OCI-M1 (cell line): ENCODE data around the gene CMKLR1.

Source experiments
- DNase-seq: peaks from one replicate; lab custom pipeline; 2025; lab: John Stamatoyannopoulos, UW

CMKLR1 gene

DNA sequence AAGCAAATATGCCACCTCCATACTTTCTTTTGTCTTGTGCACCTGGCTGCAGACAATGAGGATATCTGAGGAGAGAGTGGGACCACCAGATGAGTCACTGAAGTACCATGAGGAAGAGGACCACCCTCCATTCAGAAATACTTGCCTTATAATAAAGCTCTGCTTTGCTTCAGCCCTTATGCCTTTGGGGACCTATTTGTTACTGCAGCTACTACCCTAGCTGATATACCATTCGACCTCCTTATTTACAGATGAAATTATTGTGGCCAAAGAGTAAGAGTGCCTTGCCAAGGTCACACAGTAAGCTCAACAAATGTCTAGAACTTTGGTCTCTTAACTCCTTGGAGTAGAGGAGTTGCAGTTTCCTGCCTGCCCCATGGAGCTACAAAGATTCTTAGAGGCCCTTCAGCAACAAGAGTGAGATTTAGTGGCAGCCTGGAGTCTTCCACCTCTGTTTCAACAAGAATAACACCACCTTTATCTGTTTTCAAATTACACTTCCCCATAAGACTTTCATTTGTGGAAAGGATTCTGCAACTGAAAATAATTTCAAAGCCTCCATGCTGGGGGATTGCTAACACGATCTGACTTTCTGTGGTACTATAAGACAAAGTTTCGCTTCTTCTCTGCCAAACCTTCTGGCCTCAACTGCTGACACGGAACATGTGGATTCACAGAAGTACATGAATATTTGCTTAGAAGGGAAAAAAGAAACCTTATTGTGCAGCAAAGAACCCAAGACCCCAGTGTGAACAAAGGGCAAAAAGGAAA, 3.6 kb downstream of the CMKLR1 start:
- DNase-seq = no peak

DNA sequence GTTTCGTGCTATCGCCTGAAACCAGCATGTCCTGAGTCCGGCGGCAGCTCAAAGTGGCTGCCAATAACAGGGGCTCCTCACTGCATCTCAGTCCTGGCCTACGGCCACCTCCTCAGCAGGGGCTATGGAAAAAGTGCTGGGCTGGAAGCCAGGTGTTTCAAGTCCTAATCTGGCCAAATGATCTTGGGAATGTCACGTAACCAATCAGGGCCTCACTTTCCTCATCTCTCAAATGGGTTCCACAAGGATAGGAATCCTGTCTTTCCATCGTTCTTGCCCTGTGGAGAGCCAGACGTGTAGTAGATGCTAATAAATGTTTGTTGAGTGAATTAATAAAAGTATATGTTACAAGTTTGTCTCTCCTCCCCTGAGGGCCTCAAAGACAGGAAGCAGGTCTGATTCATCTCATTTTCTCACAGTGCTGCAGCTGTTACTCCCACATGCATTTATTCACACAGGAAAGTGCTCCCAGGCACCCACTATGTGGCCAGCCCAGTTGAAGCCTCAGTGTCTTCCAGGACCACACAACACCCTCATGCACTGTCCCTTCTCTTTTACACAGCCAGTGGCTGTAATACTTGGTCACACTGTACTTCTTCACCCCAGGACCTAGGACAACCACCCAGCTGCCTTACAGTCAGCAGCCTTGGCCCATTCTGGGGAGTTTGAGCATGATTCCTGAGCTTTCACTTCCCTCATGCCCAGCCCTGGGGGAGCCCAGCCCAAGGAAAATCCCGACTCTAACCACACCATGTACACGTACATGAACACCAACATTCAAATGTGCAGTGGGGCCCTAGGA, 5.0 kb downstream of the CMKLR1 start:
- no peak for DNase-seq

DNA sequence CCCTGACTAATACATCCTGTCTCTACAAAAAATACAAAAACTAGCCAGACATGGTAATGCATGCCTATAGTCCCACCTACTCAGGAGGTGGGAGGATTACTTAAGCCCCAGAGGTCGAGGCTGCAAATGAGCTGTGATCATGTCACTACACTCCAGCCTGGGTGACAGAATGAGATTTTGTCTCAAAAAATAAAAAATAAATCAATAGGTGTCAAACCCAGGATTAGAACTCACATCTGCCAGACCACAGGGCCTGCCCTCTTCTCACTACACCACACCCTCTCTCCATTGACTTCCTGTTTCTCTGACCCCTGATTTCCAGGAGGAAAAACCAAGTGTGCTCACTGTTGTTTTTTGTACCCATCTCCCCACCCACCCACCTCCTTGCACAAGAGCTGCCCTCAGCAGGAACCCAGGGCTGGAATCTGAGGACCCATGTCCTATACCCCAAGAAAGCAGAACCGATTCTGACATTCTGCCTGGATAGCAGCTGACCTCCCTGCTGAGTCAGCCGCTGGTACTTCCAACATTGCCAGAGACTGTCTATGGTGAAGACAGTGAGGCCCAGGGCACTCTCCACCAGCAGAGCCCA, 6.2 kb downstream of the CMKLR1 start:
- peak; percentile 24 for DNase-seq

DNA sequence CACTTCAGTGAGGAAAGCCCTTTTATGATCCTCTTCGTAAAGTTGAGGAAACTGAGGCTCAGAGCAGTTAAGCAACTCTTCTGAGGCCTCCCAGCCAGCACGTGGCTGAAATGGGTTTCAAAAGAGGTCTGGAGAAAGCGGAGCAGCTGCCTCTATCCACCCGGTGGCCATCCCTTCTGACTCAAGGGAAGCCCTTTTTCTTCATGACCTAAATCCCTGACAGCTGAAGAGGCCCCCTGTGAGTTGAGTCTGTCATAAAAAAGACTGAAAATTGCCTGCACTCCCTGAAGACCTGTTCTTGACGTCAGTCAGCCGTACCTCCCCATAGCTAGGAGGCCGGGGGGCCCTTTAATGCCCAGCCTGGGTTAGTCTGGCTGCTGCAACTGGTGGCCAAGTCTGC, 10.7 kb downstream of the CMKLR1 start:
- no peak for DNase-seq

DNA sequence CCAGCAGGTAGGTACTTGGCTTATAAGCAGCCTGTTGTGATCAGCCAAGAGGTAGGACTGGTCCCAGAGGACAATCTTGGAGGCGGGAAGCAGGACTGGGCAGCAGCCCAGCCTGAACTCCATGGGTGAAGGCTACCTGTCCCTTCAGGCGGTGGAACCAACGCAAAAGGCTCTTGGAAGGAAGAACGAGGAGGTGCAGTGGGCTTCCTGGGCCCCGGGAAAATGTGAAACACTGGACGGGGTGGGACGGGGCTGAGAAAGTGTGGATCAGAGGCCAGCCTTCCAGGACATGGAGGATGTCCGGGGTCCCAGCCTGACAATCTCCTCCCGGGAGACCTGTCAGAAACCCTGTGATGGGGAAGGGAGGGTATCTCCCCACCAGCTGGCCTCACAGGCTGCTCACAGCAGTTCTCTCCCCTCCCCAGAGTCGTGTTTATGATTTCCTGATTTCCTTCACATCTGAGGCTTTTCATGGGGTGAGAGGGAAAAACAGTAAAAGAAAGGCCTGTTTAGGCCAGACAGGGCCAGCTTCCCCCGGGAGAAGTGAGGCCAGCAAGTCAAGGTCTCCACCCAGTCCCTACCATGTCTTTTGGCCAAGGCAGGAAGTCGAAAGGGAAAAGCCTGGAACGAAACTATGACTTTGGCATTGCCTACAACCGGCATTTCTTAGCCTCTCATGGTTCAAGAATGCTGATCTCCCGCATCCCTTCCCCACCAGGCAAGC, 11.3 kb downstream of the CMKLR1 start:
- no peak for DNase-seq

DNA sequence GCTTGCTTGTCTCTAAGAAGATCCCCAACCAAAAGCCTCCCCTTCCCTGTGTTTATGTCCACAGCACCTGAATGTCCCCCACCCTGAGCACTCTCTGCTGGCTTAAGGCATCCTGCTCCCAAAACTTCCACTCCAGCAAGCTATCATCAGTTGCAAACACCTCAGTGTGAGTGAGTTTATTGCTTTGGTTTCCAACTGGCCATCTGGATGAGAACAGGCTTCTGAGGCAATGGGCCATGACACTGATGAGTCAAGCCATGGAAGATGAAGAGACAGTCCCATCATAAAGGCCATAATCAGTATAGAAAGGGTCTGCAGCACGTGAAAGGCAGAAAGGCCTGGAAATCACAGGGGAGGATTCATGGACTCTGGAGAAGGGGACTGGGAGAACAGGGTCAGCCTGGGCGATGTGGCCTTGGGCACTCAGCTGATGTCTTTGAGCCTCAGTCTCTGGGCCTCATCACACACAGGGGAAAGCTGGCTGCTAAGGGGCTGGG, 12.8 kb downstream of the CMKLR1 start:
- no peak for DNase-seq

DNA sequence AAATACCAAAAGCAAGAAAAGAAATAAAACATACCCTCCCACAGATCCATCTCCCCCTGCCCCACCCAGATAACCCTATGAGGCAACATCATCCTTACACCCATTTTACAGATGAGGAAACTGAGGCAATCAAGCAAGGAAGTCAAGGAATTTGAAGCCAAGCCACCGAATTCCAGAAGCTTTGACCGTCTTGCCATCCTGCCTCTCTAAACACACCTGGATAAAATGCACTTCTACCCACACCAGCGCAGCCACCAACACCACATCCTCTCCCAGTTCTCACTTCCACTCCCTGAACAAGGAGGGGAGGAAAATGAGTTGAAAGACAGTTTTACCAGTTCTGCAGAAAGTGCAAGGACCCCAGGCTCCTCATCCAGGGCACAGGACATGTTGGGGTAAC, 13.6 kb downstream of the CMKLR1 start:
- DNase-seq = no peak

DNA sequence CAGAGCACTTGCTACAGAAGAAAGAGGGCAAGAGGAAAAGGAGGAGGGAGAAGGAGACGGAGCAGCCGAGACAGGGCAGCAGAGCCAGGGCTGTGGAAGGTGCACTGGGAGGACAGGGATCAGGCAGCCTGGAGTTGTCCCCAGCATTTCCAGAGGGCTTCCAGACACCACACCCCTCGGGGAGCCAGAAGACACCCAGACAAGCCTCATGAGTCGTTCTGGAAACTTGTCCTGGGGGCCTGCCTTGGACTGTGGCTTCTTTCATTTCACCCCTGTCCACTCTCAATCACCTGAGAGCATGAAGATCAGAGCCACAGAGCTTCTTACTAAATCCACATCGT, 14.1 kb downstream of the CMKLR1 start:
- no peak for DNase-seq

DNA sequence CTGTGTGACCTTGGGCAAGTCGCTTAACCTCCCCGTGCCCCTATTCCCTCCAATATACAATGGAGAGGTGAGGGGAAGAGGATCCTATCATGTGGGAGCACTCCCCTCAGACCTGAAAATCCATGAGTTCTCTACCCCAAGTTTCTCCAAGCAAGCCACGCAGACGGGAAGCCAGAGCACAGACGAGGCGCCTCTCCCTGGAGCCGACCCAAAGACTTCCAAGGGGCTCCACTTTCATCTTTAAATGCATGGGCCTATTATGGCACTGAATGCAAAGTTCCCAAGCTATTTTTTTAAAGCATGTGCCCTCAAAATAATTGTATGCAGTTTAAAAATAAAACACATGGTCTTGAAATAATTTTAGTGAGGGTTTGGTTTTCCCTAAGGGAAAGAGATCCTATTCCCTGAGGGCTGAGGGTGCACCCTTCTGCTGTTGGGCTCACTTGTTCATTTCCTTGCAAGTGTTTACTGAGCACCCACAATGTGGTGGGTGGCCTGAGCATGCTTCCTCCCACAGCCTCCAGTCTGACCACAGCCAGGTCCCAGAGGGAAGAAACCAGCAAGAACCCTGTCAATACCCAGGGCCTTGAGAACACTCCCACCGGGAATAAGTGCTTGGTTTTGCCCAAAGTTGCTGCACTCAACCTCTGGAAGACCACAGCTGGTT, 14.6 kb downstream of the CMKLR1 start:
- DNase-seq = no peak

DNA sequence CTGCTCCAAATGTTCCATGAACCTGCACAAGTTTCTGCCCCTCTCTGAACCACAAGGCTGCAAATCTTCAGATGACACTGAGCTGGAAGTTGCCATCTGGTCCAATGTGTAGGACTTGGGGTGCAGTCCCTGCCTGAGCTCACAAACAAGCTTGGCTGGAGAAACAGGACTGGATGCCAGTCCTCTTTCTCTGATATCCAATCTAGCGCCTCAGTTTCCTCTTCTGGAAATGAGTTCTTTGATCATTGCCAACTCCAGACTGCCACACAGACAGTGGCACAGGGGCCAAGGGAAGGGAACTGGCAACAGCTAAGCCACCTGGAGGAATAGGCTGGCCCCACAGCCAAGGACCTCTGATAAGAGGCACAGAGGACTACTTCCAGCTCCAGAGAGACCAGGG, 15.5 kb downstream of the CMKLR1 start:
- no peak for DNase-seq

DNA sequence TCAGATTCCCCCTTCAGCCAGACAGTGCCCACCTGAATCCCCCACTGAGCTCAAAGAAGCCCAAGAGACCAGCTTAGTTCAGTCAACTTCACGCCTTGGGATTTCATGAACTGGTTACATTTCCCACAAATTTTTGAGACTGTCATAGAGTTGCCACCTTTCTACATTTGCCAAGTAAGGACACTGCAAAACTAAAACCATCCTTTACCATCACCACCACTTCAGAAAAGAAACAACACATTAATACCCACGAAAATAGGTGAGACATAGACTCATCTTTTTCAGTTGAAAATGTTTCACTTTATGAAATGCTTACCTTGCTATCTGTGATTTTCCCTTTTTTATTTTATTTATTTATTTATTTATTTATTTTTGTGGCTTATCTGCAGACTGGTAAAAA, 16.1 kb downstream of the CMKLR1 start:
- DNase-seq = no peak

DNA sequence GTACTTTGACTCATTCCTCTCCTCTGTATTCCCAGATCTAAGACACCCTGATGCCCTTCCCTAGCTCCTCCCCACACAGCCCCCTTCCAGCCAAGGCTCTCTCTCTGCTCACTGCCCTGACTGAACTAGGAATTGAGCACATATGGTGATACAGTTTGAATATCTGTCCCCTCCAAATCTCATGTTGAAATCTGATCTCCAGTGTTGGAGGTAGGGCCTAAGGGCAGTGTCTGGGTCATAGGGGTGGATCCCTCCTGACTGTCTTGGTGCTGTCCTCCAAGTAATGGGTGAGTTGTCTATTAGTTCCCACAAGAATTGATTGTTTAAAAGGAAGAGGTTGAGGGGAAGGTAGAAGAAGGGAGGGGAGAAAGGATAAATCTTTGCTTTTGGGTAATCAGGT, 17.4 kb downstream of the CMKLR1 start:
- no peak for DNase-seq

DNA sequence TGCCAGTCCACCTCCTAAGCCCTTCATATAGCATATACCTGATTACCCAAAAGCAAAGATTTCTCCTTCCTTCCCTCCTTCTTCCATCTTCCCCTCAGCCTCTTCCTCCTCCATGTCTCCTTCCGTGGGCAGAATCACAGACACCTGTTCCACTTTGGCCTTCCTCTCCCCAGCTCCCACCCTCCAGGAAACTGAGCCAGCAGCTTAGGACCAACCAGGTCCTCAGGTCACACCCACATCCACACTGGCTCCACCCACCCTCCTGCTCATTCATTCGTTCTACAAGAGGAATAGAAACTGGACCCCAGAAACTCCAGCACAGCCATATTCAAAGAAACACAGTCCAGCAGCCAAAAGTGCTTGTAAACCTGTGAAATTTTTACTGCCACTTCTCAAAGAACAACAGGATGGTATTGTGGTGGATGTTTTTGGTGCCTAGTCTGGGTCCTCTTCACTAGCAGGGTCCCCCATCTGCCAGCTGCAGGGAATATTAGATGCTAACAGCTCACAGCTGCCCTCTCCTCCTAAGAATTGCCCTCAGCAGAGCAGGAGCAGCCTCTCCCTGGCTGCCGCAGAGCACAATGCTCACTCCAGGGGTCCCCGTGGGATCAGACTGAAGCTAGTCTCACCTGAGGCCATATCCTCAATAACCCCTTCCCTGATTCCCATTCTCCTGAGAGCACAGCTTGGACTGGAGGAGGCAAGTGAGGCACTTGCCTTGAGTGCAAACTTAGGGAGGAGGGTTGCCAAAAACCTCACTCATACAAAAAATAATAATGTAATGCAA, 18.4 kb downstream of the CMKLR1 start:
- no peak for DNase-seq

DNA sequence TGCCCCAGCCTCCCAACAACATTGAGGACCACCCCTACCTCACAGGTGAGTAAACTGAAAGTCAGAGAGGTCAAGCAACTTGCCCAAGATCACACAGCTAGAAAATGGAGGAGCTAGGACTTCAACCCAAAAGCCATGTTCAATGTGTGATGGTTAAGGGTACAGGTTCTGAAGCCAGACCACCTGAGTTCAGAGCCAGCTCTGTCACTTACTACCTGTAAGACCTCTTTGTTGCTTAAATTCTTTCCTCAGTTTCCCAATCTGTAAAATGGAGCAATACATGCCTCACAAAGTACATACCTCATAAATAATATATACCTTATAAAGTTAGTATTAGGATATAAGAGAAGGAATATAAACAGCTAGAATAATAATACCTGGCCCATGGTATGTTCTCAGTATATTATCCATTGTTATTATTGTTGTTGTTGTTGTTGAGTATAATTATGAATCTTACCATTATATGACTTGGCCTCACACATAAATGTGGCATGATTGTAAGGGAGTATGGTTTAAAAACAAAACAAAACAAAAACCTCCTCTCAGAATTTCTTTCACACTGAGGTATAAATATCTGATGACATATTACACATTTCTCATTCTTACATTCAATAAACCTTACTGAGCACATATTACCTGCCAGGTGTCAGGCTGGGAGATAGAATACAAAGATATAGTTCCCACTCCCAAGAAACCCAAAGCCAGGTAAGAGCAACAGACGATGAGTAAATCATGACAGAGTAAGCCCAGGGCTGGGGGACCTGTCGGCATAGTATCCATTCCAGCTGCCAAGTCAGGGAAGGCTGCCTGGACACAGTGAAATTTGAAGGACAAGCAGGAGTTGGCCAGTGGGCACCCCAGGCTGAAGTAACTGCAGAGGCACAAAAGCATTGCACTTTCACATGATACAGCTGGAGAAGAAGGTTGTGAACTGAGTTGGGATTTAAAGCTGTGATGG, 19.6 kb downstream of the CMKLR1 start:
- no peak for DNase-seq

DNA sequence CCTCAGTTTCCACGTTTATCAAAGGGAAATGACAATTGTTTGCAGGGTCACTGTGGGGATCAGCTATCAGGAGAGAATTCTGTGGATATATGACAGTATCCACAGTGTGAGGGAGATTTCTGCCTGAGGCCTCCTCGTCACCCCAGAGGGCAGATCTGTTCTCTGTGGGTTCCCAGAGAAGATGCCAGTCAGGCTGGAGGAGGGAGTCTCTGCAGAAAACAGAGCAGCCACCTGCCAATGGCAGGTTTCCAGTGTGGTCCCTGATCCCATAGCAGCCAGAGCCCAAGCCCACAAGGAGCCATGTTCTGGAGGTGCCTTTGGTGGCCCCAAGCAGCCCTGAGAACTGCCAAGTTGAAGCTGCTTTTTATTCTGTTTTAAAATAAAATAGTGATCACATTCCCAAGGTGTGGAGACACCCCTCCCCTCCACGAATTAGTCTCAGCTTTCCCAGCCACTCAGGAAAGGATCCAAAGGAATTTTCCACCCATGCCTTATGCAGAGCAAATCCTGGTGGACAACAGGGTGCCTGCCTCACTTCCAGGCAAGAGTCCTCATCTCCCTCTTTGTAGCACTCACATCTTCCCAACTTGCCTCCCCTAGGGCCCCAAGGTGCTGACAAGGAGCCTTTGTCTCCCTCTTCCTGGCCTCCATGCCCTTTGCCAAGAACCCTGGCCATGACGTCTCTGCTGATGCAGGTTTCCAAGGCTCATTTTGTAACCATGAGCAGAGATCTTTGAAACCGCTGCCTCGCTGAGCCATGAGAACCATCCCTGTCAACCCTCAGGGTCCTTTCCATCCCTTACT, 20.4 kb downstream of the CMKLR1 start:
- DNase-seq = no peak

DNA sequence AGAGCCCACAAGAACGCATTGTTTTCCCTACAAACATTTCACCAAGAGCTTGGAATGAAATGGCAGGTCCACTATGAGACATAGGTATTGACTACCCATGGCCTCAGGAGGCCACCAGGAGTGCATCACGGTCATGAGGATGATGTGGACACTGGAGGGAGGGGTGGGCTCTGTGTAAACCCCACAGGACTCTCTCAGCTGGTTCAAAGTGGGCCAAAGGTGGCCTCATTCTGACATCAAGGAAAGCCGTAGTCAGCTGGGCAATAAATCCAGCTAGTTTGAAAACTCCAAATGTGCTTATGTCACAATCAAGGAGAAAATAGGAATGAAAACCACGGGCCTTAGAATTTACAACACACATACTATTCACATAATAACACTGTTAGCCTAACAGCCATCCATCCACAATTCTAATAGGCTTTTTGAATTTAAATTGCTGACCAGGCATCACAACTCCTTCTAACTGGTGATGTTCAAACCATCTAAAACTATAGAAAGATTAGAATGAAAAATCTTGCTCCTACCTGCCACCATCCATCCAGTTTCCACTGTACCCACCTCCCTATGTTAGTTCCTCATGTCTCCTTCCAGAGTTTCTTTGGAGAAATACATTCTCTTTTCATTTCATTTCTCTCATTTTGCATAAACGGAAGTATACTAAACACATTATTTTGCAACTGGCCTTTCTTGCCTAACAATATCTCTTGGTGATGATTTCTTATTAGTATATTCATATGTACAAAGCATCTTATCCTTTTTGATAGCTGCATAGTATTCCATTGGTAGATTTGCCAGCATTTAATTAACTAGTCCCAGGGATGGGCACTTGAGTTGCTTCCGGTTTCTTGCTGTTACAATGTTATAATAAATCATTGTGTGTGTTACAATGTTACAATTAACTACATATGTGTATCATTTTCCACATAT, 21.5 kb downstream of the CMKLR1 start:
- DNase-seq = no peak

DNA sequence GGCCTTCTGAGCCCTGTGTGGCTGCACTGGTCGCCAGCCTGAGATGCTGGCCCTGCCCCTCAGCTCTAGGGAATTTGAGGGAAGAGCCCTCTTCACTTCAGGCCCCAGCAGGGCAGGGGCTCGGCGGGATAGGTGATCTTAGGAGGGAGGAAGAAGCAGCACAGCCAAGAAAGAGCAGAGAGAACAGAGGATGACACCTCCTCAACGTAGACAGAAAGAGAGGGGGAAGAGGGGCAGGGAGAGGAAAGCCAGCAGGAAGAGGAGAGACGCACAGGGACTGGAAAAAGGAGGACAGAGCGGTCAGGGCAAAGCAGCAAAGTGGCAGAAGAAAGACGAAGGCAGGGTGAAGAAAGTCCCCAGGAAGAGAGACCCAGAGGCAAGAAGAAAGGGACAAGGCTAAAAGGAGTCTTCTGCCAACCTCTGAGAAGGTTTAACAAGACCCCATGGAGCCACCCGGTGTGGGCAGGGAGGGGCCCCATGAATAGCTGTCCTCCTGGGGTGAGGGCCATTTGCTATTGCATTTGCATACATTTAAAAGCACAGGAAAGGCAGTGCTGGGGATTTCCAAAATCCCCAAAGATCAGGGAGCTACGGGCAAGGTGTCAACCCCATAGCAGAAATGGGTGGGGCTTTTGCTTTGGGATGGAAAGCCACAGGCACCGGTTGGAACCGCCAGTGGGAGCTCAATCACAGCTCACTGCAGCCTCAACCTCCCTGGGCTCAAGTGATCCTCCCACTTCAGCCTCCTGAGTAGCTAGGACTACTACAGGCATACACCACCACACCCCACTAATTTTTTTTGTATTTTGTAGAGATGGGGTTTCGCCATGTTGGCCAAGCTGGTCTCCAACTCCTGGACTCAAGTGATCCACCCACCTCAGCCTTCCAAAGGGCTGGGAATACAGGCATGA, 22.7 kb downstream of the CMKLR1 start:
- DNase-seq = no peak
